H9 (cell line): ENCODE measurements around the gene SEPTIN3. TPM values are rescaled to one million over a fixed set of nuclear protein-coding genes. Genes with fewer than 3 reads are reported as not detected.

Experiments
- DNase-seq: peaks from one replicate; pipeline ENCODE4 v3.0.0-alpha.2; 2017
- H2AFZ ChIP-seq: one replicate; pipeline ENCODE4 v1.6.1; 2013; ENCODE audit warnings: mild to moderate bottlenecking, low read length, control low read depth, moderate library complexity
- H2AK5ac ChIP-seq: 2 replicates; pipeline ENCODE4 v1.6.1; 2013; ENCODE audit warnings: low read length, control low read depth, mixed read lengths; ENCODE audit not compliant: insufficient read length
- H2BK120ac ChIP-seq: one replicate; pipeline ENCODE4 v1.6.1; 2013; ENCODE audit warnings: low read depth, mild to moderate bottlenecking, low read length, control low read depth, inconsistent platforms; ENCODE audit not compliant: poor library complexity, severe bottlenecking
- H2BK12ac ChIP-seq: 2 replicates; pipeline ENCODE4 v1.6.1; 2013; ENCODE audit warnings: low read length, control low read depth, mixed read lengths, low read depth; ENCODE audit not compliant: insufficient read length
- H2BK15ac ChIP-seq: 2 replicates; pipeline ENCODE4 v1.6.1; 2013; ENCODE audit warnings: low read depth, low read length, control low read depth
- H2BK20ac ChIP-seq: one replicate; pipeline ENCODE4 v1.6.1; 2013; ENCODE audit warnings: low read depth, mild to moderate bottlenecking, low read length, control low read depth, inconsistent platforms; ENCODE audit not compliant: poor library complexity, severe bottlenecking
- H2BK5ac ChIP-seq: 2 replicates; pipeline ENCODE4 v1.6.1; 2013; ENCODE audit warnings: low read length, control low read depth, mixed read lengths; ENCODE audit not compliant: insufficient read length
- H3K14ac ChIP-seq: 2 replicates; pipeline ENCODE4 v1.6.1; 2013; ENCODE audit warnings: low read length, control low read depth; ENCODE audit not compliant: insufficient read depth
- H3K18ac ChIP-seq: 2 replicates; pipeline ENCODE4 v1.6.1; 2013; ENCODE audit warnings: low read depth, mild to moderate bottlenecking, mixed read lengths, low read length, control low read depth; ENCODE audit not compliant: insufficient read length
- H3K23ac ChIP-seq: 2 replicates; pipeline ENCODE4 v1.6.1; 2013; ENCODE audit warnings: low read length, control low read depth, mixed read lengths, low read depth; ENCODE audit not compliant: insufficient read length
- H3K23me2 ChIP-seq: 2 replicates; pipeline ENCODE4 v1.6.1; 2013; ENCODE audit warnings: low read depth, mild to moderate bottlenecking, mixed read lengths, low read length, control low read depth; ENCODE audit not compliant: insufficient read length, poor library complexity, severe bottlenecking
- H3K27ac ChIP-seq: 2 replicates; pipeline ENCODE4 v1.5.1; 2013; ENCODE audit warnings: low read length, control low read depth, mixed read lengths, low read depth; ENCODE audit not compliant: insufficient read length
- H3K27me3 ChIP-seq: 2 replicates; pipeline ENCODE4 v1.6.1; 2013; ENCODE audit warnings: low read length, control low read depth, inconsistent platforms; ENCODE audit not compliant: insufficient read depth
- H3K4ac ChIP-seq: 2 replicates; pipeline ENCODE4 v1.6.1; 2013; ENCODE audit warnings: low read depth, mild to moderate bottlenecking, control low read depth, inconsistent platforms, low read length, moderate library complexity
- H3K4me1 ChIP-seq: 2 replicates; pipeline ENCODE4 v1.6.1; 2013; ENCODE audit warnings: low read length, control low read depth, inconsistent platforms; ENCODE audit not compliant: insufficient read depth
- H3K4me2 ChIP-seq: 2 replicates; pipeline ENCODE4 v1.6.1; 2013; ENCODE audit warnings: low read length, control low read depth, mixed read lengths; ENCODE audit not compliant: insufficient read length, insufficient read depth
- H3K56ac ChIP-seq: 2 replicates; pipeline ENCODE4 v1.6.1; 2013; ENCODE audit warnings: low read depth, mild to moderate bottlenecking, mixed read lengths, low read length, control low read depth; ENCODE audit not compliant: insufficient read length
- H3K79me1 ChIP-seq: 2 replicates; pipeline ENCODE4 v1.6.1; 2013; ENCODE audit warnings: low read depth, mild to moderate bottlenecking, moderate library complexity, low read length, control low read depth, inconsistent platforms; ENCODE audit not compliant: insufficient read depth, poor library complexity, severe bottlenecking
- H3K79me2 ChIP-seq: 2 replicates; pipeline ENCODE4 v1.6.1; 2013; ENCODE audit warnings: low read length, control low read depth, inconsistent platforms; ENCODE audit not compliant: insufficient read depth
- H3K9ac ChIP-seq: 2 replicates; pipeline ENCODE4 v1.6.1; 2013; ENCODE audit warnings: low read length, control low read depth, mixed read lengths; ENCODE audit not compliant: insufficient read length; ENCODE audit errors: extremely low read depth
- H3K9me3 ChIP-seq: one replicate; pipeline ENCODE4 v1.6.1; 2013; ENCODE audit warnings: low read depth, low read length, inconsistent platforms; ENCODE audit not compliant: control insufficient read depth
- H3T11ph ChIP-seq: one replicate; pipeline ENCODE4 v1.6.1; 2013; ENCODE audit warnings: mild to moderate bottlenecking, low read length, control low read depth, inconsistent platforms
- H4K20me1 ChIP-seq: one replicate; pipeline ENCODE4 v1.6.1; 2013; ENCODE audit not compliant: control insufficient read depth, insufficient read length, insufficient read depth
- H4K5ac ChIP-seq: 2 replicates; pipeline ENCODE4 v1.6.1; 2013; ENCODE audit warnings: low read depth, mild to moderate bottlenecking, mixed read lengths, low read length, control low read depth; ENCODE audit not compliant: insufficient read length
- H4K8ac ChIP-seq: replicated peaks from 2 replicates; pipeline ENCODE4 v1.6.1; 2013; ENCODE audit warnings: low read length, control low read depth, mixed read lengths, low read depth; ENCODE audit not compliant: insufficient read length
- H4K91ac ChIP-seq: 2 replicates; pipeline ENCODE4 v1.6.1; 2013; ENCODE audit warnings: low read depth, mild to moderate bottlenecking, moderate library complexity, mixed read lengths, low read length, control low read depth; ENCODE audit not compliant: insufficient read length
- H3K27ac Mint-ChIP-seq, 3 experiments: 2 replicates in 2 of 3; 3 replicates in 1 of 3; pipeline ENCODE4 v1.8.0; 2020 to 2021; ENCODE audit warnings: mixed read lengths in 3 of 3, mild to moderate bottlenecking in 1 of 3, moderate library complexity in 1 of 3
- H3K27me3 Mint-ChIP-seq: 2 replicates; pipeline ENCODE4 v1.8.0; 2021; ENCODE audit warnings: low read depth, mild to moderate bottlenecking, moderate library complexity, mixed read lengths
- H3K36me3 Mint-ChIP-seq, 3 experiments: 2 replicates in 2 of 3; 3 replicates in 1 of 3; pipeline ENCODE4 v1.8.0; 2020 to 2021; ENCODE audit warnings: low read depth in 3 of 3, mixed read lengths in 3 of 3; ENCODE audit not compliant: insufficient read depth in 1 of 3
- H3K4me1 Mint-ChIP-seq, 2 experiments: 2 replicates each; pipeline ENCODE4 v1.8.0; 2020; ENCODE audit warnings: mixed read lengths in 2 of 2
- H3K4me3 Mint-ChIP-seq, 2 experiments: 2 replicates in 1 of 2; 3 replicates in 1 of 2; pipeline ENCODE4 v1.8.0; 2020 to 2021; ENCODE audit warnings: mild to moderate bottlenecking in 2 of 2, mixed read lengths in 2 of 2, moderate library complexity in 1 of 2
- H3K9me3 Mint-ChIP-seq, 2 experiments: 2 replicates in 1 of 2; 3 replicates in 1 of 2; pipeline ENCODE4 v1.8.0; 2020; ENCODE audit warnings: mild to moderate bottlenecking in 2 of 2, mixed read lengths in 2 of 2, moderate library complexity in 1 of 2
- WGBS: extraction: QIAGEN DNeasy Blood & Tissue Kit; methylation state at CpG from one replicate; pipeline ENCODE4 v1.1.7; 2013; ENCODE audit warnings: missing lambda C conversion rate, low lambda C conversion rate, mixed read lengths; ENCODE audit not compliant: insufficient read length; ENCODE audit errors: extremely low coverage; 5-methylcytosine and 5-hydroxymethylcytosine counted together
- total RNA-seq: library from RNA; stranded (reverse); gene quantifications from 2 replicates; pipeline ENCODE4 v1.2.1, GENCODE V29; 2021
- TF ChIP-seq, protein P1 (sequence below): fragments of 200-600 bp; sonication (generic); conservative IDR thresholded peaks from 3 replicates; pipeline ENCODE4 v1.8.0; 2021; ENCODE audit warnings: antibody characterized with exemption, mild to moderate bottlenecking

The SEPTIN3 gene
- total RNA-seq, 1 experiment from 2014 or later = 33.3 TPM

DNA sequence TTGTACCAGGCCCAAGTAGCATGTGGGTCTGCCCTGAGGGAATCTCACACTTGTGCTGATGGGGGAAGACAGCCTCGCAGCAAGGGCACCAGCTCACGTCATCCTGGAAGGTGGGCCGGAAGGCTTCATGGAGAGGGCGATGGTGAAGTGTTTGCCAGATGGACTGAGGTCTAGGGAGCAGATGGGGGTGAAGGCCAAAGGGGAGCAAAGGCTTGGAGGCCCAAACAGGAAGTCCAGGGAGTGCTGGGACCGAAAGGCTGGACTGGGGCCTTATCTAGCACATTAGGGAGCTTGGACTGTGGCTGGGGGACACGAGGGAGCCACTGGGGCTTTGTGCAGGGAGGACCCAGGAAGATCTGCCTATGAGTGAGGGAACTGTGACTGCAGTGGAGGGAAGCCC lies 41.4 kb upstream of the SEPTIN3 start:
- Histone ChIP-seq H3K79me1 (no peaks in the 10 kb centered on the region), H3K14ac (no peak overlapping the region), H3K4me1 (peaks cover 3% of the 10 kb centered on the region; the same call in 1 of the 2 replicates), H2BK5ac (no peak overlapping the region), H2BK20ac (no peak overlapping the region), H3K27me3 (peaks cover 11% of the 10 kb centered on the region), H3K9me3 (no peaks in the 10 kb centered on the region), H3T11ph (no peak overlapping the region), H4K8ac (no peak overlapping the region), H3K23me2 (peaks cover 4% of the 10 kb centered on the region), H3K4me2 (no peak overlapping the region), H3K4ac (no peak overlapping the region), H3K18ac (no peak overlapping the region), H4K20me1 (no peaks in the 10 kb centered on the region), H3K9ac (no peak overlapping the region), H4K91ac (no peak overlapping the region), H2BK15ac (no peak overlapping the region), H3K79me2 (no peaks in the 10 kb centered on the region), H3K23ac (no peak overlapping the region), H2BK12ac (no peak overlapping the region), H2AK5ac (no peak overlapping the region), H2BK120ac (no peak overlapping the region), H2AFZ (no peak overlapping the region), H3K27ac (no peak overlapping the region), H4K5ac (no peak overlapping the region), H3K56ac (no peak overlapping the region)
- no CpG with 5 or more reads among the region's 6 CpGs for WGBS
- Mint-ChIP-seq H3K4me3 (peak overlapping the region in 1 of 2 experiments; percentile 67; a peak in 2 of 5 replicates), H3K4me1 (peaks cover 20 to 27% of the 10 kb centered on the region in 2 experiments), H3K9me3 (no peaks in the 10 kb centered on the region), H3K36me3 (peaks cover 3 to 4% (median 3%) of the 10 kb centered on the region in 3 experiments; a peak in 4 of 7 replicates), H3K27me3 (peaks cover 64% of the 10 kb centered on the region), H3K27ac (peak overlapping the region in 1 of 3 experiments; percentile 24; a peak in 1 of 7 replicates)
- no peak for DNase-seq
- TF ChIP-seq, protein P1, sequence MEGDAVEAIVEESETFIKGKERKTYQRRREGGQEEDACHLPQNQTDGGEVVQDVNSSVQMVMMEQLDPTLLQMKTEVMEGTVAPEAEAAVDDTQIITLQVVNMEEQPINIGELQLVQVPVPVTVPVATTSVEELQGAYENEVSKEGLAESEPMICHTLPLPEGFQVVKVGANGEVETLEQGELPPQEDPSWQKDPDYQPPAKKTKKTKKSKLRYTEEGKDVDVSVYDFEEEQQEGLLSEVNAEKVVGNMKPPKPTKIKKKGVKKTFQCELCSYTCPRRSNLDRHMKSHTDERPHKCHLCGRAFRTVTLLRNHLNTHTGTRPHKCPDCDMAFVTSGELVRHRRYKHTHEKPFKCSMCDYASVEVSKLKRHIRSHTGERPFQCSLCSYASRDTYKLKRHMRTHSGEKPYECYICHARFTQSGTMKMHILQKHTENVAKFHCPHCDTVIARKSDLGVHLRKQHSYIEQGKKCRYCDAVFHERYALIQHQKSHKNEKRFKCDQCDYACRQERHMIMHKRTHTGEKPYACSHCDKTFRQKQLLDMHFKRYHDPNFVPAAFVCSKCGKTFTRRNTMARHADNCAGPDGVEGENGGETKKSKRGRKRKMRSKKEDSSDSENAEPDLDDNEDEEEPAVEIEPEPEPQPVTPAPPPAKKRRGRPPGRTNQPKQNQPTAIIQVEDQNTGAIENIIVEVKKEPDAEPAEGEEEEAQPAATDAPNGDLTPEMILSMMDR = no peak
